HUDEP-2 (cell line): ENCODE data around the gene PTPRD.

Experiments used
- DNase-seq, 76 experiments: peaks; one replicate each; lab custom pipeline; 2025; ENCODE audit not compliant: unreplicated experiment in 76 of 76; lab: John Stamatoyannopoulos, UW

The PTPRD gene

DNA sequence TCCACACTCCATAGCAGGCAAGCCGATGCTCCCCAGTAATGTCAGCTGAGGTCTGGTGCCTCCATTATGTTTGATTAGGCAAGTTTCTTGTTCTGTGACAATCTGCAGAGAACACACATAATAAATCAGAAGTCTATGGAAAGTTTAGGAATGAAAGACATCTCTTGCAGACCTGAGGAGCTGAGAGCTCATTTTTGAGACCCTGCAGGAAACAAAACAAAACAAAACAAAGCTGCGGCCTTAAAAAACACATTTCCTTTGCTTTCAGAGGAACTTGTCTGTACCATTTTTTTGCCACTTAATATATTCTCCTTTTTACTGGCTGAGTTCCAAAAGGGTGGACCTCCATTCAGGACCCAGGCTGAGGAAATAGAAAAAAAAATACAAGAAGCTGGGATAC lies 2332.0 kb downstream of the PTPRD start:
- no peak for DNase-seq

GRCh38 chr9:8278048-8278447 lies 2334.8 kb downstream of the PTPRD start:
- DNase-seq: no peak

DNA sequence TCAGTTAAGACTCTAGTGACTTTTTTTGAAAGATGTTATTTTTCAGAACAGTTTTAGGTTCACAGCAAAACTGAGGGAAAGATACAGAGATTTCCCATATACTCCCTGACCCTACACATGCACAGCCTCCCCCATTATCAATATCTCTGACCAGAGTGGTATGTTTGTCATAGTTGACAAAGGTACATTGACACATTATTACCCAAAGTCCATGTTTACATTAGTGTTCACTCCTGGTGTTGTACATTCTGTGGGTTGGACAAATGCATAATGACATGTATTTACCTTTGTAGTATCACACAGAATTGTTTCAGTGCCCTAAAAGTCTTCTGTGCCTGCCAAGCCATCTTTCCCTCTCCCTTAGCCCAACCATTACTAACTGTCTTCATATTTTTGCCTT lies 2342.6 kb downstream of the PTPRD start:
- no peak for DNase-seq

GRCh38 chr9:8268881-8269280 lies 2343.9 kb downstream of the PTPRD start:
- no peak for DNase-seq

GRCh38 chr9:8268216-8268878 lies 2344.5 kb downstream of the PTPRD start:
- no peak for DNase-seq

DNA sequence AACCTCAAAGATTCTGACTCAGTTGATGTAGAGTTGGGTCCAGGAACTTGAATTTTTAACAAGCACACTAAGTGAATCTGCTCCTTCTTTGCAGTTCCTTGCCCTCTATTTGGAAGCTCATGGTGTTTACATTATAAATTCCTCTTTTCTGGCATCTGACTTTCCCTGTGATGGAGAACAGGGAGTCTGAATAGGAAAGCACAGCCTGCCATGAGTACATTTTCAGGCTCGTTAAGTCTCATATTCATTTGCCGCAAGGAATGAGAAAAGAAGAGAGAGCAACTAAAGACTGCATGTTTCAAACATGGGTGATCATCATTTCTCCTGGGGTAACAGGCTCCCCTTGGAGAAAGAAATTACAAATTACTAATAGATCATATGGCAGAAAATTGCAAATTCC lies 2345.2 kb downstream of the PTPRD start:
- no peak for DNase-seq

DNA sequence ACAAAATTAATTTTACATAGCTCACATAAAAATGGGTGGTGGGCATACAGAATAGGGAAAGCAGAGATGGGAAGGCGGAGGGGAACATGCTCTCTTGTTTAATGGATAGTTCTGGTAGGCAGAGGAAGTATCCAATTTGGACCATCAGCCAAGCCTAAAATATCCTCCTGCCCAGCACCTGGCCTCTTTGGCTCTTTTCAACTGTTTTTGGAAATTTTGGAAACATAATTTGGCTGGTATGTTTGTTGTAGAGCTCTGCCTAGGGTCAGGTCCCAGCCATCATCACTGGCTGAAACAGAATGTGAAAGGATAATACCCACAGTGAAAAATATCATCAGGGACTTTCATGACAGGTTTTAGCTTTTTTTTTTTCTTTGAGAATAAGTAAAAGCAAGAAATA lies 2345.9 kb downstream of the PTPRD start:
- no peak for DNase-seq

- no peak for DNase-seq
Observed at GRCh38 chr9:8265281-8265680, 2347.5 kb downstream of the PTPRD start.
